Activated CD4-positive, alpha-beta T cell treated with anti-CD3 and anti-CD28 coated beads, Interleukin-2, amount 50 U/mL, for 24 hours (primary cell): ENCODE data around the gene TBC1D22B.
"Not testable (repeated sequence)": the region's sequence is repeated elsewhere in the genome, so short reads cannot be mapped to it uniquely, and the experiment has no call there.

ENCODE experiments used
- DNase-seq, 2 donors: peaks; one replicate each; pipeline ENCODE4 v3.0.0-alpha.2; 2020; ENCODE audit warnings: low read depth in 1 of 2, low spot score in 1 of 2

The TBC1D22B gene

GRCh38 chr6:37321101-37321500, 63.5 kb downstream of the TBC1D22B start:
- DNase-seq, result no peak

GRCh38 chr6:37321516-37322415, 64.2 kb downstream of the TBC1D22B start:
- DNase-seq, result no peak

GRCh38 chr6:37323580-37323979, 66.0 kb downstream of the TBC1D22B start:
- DNase-seq, result no peak

GRCh38 chr6:37324131-37325033, 66.8 kb downstream of the TBC1D22B start:
- DNase-seq, result peak in 1 of 2 donors; percentile 13

- not testable (repeated sequence) for DNase-seq
Observed at GRCh38 chr6:37330345-37330744, 72.8 kb downstream of the TBC1D22B start.

- DNase-seq, result no peak
Observed at GRCh38 chr6:37331047-37331446, 73.5 kb downstream of the TBC1D22B start.

GRCh38 chr6:37332894-37333293, 75.3 kb downstream of the TBC1D22B start:
- DNase-seq, result no peak

GRCh38 chr6:37334047-37334446, 76.5 kb downstream of the TBC1D22B start:
- no peak for DNase-seq

GRCh38 chr6:37338317-37338716, 80.7 kb downstream of the TBC1D22B start:
- DNase-seq, result not testable (repeated sequence)

- DNase-seq, result no peak
Observed at GRCh38 chr6:37338745-37339255, 81.2 kb downstream of the TBC1D22B start.

GRCh38 chr6:37339741-37340638, 82.4 kb downstream of the TBC1D22B start:
- DNase-seq, result no peak

GRCh38 chr6:37340639-37340943, 83.0 kb downstream of the TBC1D22B start:
- DNase-seq, result no peak

- no peak for DNase-seq
Observed at GRCh38 chr6:37343248-37343647, 85.7 kb downstream of the TBC1D22B start.

- DNase-seq, result no peak
Observed at GRCh38 chr6:37344308-37344707, 86.7 kb downstream of the TBC1D22B start.

- DNase-seq, result not testable (repeated sequence)
Observed at GRCh38 chr6:37345804-37346203, 88.2 kb downstream of the TBC1D22B start.

GRCh38 chr6:37347177-37347576, 89.6 kb downstream of the TBC1D22B start:
- DNase-seq, result no peak

GRCh38 chr6:37347670-37348111, 90.1 kb downstream of the TBC1D22B start:
- no peak for DNase-seq

- DNase-seq, result no peak
Observed at GRCh38 chr6:37351027-37351426, 93.5 kb downstream of the TBC1D22B start.

GRCh38 chr6:37352384-37352783, 94.8 kb downstream of the TBC1D22B start:
- DNase-seq, result no peak

- DNase-seq, result peak; percentile 73 to 85
Observed at GRCh38 chr6:37353761-37354525, 96.4 kb downstream of the TBC1D22B start, which contains the start of gene RNF8. TSS of gene RNF8 (plus strand) at chr6:37353983. CDS start at chr6:37354165, 182 bp downstream.
